Measurements from ENCODE around the gene CDON. TPM values are rescaled to one million over a fixed set of nuclear protein-coding genes. Genes with fewer than 3 reads are reported as not detected.

The CDON gene
- polyA plus RNA-seq, 3 donors = 0.01 TPM; not detected in 2

DNA sequence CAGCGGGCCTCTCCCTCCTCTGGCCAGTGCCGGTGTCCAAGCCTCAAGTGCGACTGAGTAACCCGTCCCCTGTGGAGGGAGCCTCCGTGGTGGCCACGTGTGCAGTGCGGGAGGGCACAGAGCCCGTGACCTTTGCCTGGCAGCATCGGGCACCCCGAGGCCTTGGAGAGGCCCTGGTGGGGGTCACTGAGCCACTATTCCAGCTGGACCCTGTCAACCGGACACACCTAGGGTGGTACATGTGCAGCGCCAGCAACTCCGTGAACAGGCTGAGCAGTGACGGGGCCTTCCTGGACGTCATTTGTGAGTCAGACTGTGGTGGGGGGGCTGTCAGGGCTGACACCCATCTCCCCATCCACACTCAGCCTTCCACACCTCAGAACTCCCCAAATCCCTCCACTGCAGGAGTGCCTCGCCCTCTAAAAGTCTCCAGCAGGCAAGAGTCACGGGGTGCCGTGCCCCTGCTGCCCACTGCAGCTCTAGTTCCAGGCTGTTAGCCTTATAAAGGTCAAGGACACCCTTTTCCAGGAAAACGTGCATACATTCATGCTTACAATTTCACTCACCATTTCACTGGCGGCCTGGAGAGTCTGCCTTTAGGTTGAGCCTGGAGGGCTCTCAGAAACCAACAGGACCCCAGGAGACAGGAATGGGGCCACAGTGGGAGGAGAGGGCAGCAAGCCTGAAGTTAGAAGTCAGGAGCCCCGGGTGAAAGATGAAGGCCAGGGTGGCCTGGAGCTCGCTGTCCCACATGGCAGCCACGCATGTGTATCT lies 114.2 kb downstream of the CDON start:
- WGBS (ENCODE audit: insufficient coverage) = 81% methylated on average over 17 of the region's 23 CpGs
- Mint-ChIP-seq H3K27ac (no peak overlapping the region), H3K4me3 (no peak overlapping the region), H3K27me3 (ENCODE audit: low read depth in 3 of 3) (peaks cover 2 to 5% (median 4%) of the 10 kb centered on the region in 3 donors), H3K4me1 (no peaks in the 10 kb centered on the region), H3K9me3 (no peaks in the 10 kb centered on the region), H3K36me3 (no peaks in the 10 kb centered on the region)
- Histone ChIP-seq H3K4me3 (replicated peaks in 1 of 3; ENCODE audit: low read depth in 2 of 3, low read length in 3 of 3) (no peak overlapping the region), H3K9me3 (replicated peaks in 1 of 2; ENCODE audit: control insufficient read depth in 1 of 2, insufficient read depth in 1 of 2, low read length in 2 of 2) (no peaks in the 10 kb centered on the region), H3K36me3 (replicated peaks in 1 of 2; ENCODE audit: control insufficient read depth in 1 of 2, insufficient read depth in 2 of 2, low read length in 2 of 2) (no peaks in the 10 kb centered on the region), H4K20me1 (ENCODE audit: insufficient read depth, low read length) (no peaks in the 10 kb centered on the region), H3K9ac (ENCODE audit: insufficient read depth, low read length, poor library complexity, severe bottlenecking) (no peak overlapping the region), H3K27ac (ENCODE audit: low read depth in 1 of 2, low read length in 2 of 2) (no peak overlapping the region), H3K4me1 (ENCODE audit: control insufficient read depth in 1 of 2, insufficient read depth in 2 of 2, low read length in 2 of 2) (no peaks in the 10 kb centered on the region), H3K4me2 (replicated peaks; ENCODE audit: extremely low read depth, low read length, poor library complexity, severe bottlenecking) (no peak overlapping the region), H3K27me3 (ENCODE audit: control insufficient read depth in 2 of 2, insufficient read depth in 2 of 2, low read length in 2 of 2) (no peaks in the 10 kb centered on the region), H2AFZ (ENCODE audit: insufficient read depth, low read depth, low read length, poor library complexity, severe bottlenecking) (no peak overlapping the region), H3K79me2 (ENCODE audit: insufficient read depth, low read length) (no peaks in the 10 kb centered on the region)
- DNase-seq = no peak
- intact Hi-C loops (cut with micrococcal nuclease) = no loop called here
- TF ChIP-seq, protein P1, sequence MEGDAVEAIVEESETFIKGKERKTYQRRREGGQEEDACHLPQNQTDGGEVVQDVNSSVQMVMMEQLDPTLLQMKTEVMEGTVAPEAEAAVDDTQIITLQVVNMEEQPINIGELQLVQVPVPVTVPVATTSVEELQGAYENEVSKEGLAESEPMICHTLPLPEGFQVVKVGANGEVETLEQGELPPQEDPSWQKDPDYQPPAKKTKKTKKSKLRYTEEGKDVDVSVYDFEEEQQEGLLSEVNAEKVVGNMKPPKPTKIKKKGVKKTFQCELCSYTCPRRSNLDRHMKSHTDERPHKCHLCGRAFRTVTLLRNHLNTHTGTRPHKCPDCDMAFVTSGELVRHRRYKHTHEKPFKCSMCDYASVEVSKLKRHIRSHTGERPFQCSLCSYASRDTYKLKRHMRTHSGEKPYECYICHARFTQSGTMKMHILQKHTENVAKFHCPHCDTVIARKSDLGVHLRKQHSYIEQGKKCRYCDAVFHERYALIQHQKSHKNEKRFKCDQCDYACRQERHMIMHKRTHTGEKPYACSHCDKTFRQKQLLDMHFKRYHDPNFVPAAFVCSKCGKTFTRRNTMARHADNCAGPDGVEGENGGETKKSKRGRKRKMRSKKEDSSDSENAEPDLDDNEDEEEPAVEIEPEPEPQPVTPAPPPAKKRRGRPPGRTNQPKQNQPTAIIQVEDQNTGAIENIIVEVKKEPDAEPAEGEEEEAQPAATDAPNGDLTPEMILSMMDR (IDR thresholded peaks at IDR 0.05) = no peak

DNA sequence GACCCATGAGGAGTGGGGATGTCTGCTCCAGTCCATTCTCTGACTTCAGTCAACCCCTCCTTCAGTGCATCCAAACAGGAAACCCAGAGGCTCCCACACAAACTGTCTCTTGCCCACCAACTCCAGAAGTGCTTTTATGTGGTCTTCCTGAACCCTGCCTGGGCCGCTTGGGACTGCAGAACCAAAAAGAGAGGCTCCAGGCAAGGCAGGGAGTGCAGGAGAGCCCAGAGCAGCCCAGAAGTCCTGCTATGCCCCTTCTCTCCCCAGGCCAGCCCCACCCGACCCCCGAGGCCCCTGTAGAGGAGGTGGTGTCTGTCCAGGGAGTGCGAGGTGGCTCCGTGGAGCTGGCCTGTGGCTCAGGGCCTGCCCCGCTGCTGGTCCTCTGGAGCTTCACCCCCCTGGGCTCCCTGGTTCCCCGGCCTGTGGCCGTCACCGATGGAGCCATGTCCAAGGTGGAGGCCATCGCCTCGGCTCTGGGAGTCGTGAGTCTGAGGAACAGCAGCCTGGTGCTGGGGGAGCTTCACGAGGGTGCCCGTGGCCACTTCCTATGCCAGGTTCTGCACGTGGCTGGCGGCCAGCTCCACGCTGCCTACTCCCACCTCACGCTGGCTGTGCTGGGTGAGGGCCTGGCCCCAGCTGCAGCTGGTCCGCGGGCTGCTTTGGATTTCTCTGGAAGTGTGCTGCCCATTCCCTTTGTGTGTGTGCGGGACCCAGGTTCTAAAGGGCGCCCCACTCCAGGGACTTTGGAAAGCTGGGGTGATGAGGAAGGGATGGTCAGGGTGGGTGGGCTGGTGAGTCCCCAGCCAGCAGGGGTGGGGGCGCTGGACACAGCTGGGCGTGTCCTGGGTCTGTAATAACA lies 115.0 kb downstream of the CDON start:
- WGBS (ENCODE audit: insufficient coverage) = 86% methylated on average over 21 of the region's 24 CpGs
- H3K36me3 Mint-ChIP-seq = no peaks in the 10 kb centered on the region
- TF ChIP-seq, protein P1 (IDR thresholded peaks at IDR 0.05) = no peak

More for the DNA sequence above, 115.0 kb downstream of the CDON start:
- Mint-ChIP-seq H3K4me3 (no peak overlapping the region), H3K27ac (no peak overlapping the region), H3K9me3 (no peaks in the 10 kb centered on the region), H3K4me1 (no peaks in the 10 kb centered on the region), H3K27me3 (ENCODE audit: low read depth in 3 of 3) (peaks cover 2 to 5% (median 4%) of the 10 kb centered on the region in 3 donors)
- no peak overlapping the region for H3K4me2 ChIP-seq (replicated peaks; ENCODE audit: extremely low read depth, low read length, poor library complexity, severe bottlenecking)
- no peaks in the 10 kb centered on the region for H3K36me3 ChIP-seq (replicated peaks in 1 of 2; ENCODE audit: control insufficient read depth in 1 of 2, insufficient read depth in 2 of 2, low read length in 2 of 2)
- no peak overlapping the region for H2AFZ ChIP-seq (ENCODE audit: insufficient read depth, low read depth, low read length, poor library complexity, severe bottlenecking)
- no peaks in the 10 kb centered on the region for H3K27me3 ChIP-seq (ENCODE audit: control insufficient read depth in 2 of 2, insufficient read depth in 2 of 2, low read length in 2 of 2)
- H3K79me2 ChIP-seq (ENCODE audit: insufficient read depth, low read length) = no peaks in the 10 kb centered on the region
- no peaks in the 10 kb centered on the region for H3K4me1 ChIP-seq (ENCODE audit: control insufficient read depth in 1 of 2, insufficient read depth in 2 of 2, low read length in 2 of 2)
- H3K9ac ChIP-seq (ENCODE audit: insufficient read depth, low read length, poor library complexity, severe bottlenecking) = no peak overlapping the region
- no peak overlapping the region for H3K27ac ChIP-seq (ENCODE audit: low read depth in 1 of 2, low read length in 2 of 2)
- no peaks in the 10 kb centered on the region for H3K9me3 ChIP-seq (replicated peaks in 1 of 2; ENCODE audit: control insufficient read depth in 1 of 2, insufficient read depth in 1 of 2, low read length in 2 of 2)
- no peaks in the 10 kb centered on the region for H4K20me1 ChIP-seq (ENCODE audit: insufficient read depth, low read length)
- no peak overlapping the region for H3K4me3 ChIP-seq (replicated peaks in 1 of 3; ENCODE audit: low read depth in 2 of 3, low read length in 3 of 3)
- intact Hi-C loops (cut with micrococcal nuclease) = no loop called here
- no peak for DNase-seq

Measured in CD14-positive monocyte (primary cell).